OCI-LY7 (cell line): ENCODE measurements around the gene BAIAP2. TPM values are rescaled to one million over a fixed set of nuclear protein-coding genes. Genes with fewer than 3 reads are reported as not detected.

ENCODE experiments used
- BruUV-seq: library from RNA; stranded (reverse); fragments of 400-500 nt; replicated peaks from 2 replicates; lab custom pipeline; 2021; lab: Mats Ljungman, UMichigan
- CTCF ChIA-PET: fragments of 300-600 bp; sonication (Branson Sonifier 250); formaldehyde crosslinking; loops from one replicate; lab custom pipeline; 2022; ENCODE audit warnings: antibody characterized with exemption; ENCODE audit not compliant: unreplicated experiment; lab: Charles Lee
- POLR2A ChIA-PET: fragments of 300-600 bp; sonication (Branson Sonifier 250); formaldehyde crosslinking; loops from one replicate; lab custom pipeline; 2022; ENCODE audit warnings: antibody characterized with exemption; lab: Charles Lee
- DNase-seq: peaks from one replicate; pipeline ENCODE4 v3.0.0-alpha.2; 2015; ENCODE audit warnings: low spot score
- H2AFZ ChIP-seq: fragments of 200-600 bp; sonication (generic), shearing (Covaris generic); 2 replicates; pipeline ENCODE4 v1.6.1; 2014; ENCODE audit warnings: mild to moderate bottlenecking, antibody characterized with exemption, low read length, moderate library complexity
- H3K27ac ChIP-seq: fragments of 200-600 bp; sonication (generic); 2 replicates; pipeline ENCODE4 v1.5.1; 2014; ENCODE audit warnings: mixed run types, low read depth, mild to moderate bottlenecking, moderate library complexity, low read length, inconsistent platforms; ENCODE audit not compliant: poor library complexity, severe bottlenecking
- H3K36me3 ChIP-seq: fragments of 200-600 bp; sonication (generic); 2 replicates; pipeline ENCODE4 v1.6.1; 2014; ENCODE audit warnings: mild to moderate bottlenecking, antibody characterized with exemption, low read length, moderate library complexity, mixed read lengths; ENCODE audit not compliant: insufficient read depth
- H3K4me1 ChIP-seq: fragments of 200-600 bp; sonication (generic); 2 replicates; pipeline ENCODE4 v1.5.1; 2014; ENCODE audit warnings: mild to moderate bottlenecking, low read length; ENCODE audit not compliant: insufficient read depth, poor library complexity, severe bottlenecking
- H3K4me2 ChIP-seq: fragments of 200-600 bp; sonication (generic); 2 replicates; pipeline ENCODE4 v1.6.1; 2014; ENCODE audit warnings: mild to moderate bottlenecking, low read length
- H3K4me3 ChIP-seq: fragments of 200-600 bp; sonication (generic); 2 replicates; pipeline ENCODE4 v1.5.1; 2014; ENCODE audit warnings: mild to moderate bottlenecking, low read depth, low read length; ENCODE audit not compliant: poor library complexity, severe bottlenecking
- H3K79me2 ChIP-seq: fragments of 200-600 bp; sonication (generic); 2 replicates; pipeline ENCODE4 v1.6.1; 2016; ENCODE audit warnings: low read depth, mild to moderate bottlenecking, low read length, moderate library complexity, mixed read lengths; ENCODE audit not compliant: insufficient read depth
- H3K9me2 ChIP-seq: fragments of 200-600 bp; sonication (generic); 2 replicates; pipeline ENCODE4 v1.6.1; 2016; ENCODE audit warnings: mild to moderate bottlenecking, low read length, mixed read lengths; ENCODE audit not compliant: insufficient read depth
- H3K9me3 ChIP-seq: fragments of 200-600 bp; sonication (generic); 2 replicates; pipeline ENCODE4 v1.6.1; 2014; ENCODE audit warnings: mild to moderate bottlenecking, mixed run types, low read length, mixed read lengths
- H4K20me1 ChIP-seq: fragments of 200-600 bp; sonication (generic); 2 replicates; pipeline ENCODE4 v1.6.1; 2014; ENCODE audit warnings: mild to moderate bottlenecking, antibody characterized with exemption, low read length, moderate library complexity, mixed read lengths; ENCODE audit not compliant: insufficient read depth
- EZH2phosphoT487 ChIP-seq: fragments of 200-600 bp; sonication (generic); IDR thresholded peaks from 2 replicates; pipeline ENCODE4 v1.6.1; 2018; ENCODE audit warnings: low read depth, borderline replicate concordance, mild to moderate bottlenecking, mixed run types, antibody characterized with exemption, low read length, moderate library complexity, mixed read lengths
- intact Hi-C: fragments of 100-400 bp; cut with micrococcal nuclease; formaldehyde crosslinking; loops from one replicate; pipeline ENCODE4 v1.10.0; 2022; ENCODE audit not compliant: unreplicated experiment
- total RNA-seq, 2 experiments: library from RNA; depleted of rRNA in 1 of 2; stranded (reverse); fragments of >200 nt in 1 of 2; shearing (Covaris generic) in 1 of 2; gene quantifications; 2 replicates each; pipeline ENCODE4 v1.2.3, GENCODE V29; 2014 to 2022
- TF ChIP-seq, protein P1 (sequence below): fragments of 200-600 bp; sonication (generic); conservative IDR thresholded peaks from 2 replicates; pipeline ENCODE4 v1.5.1; 2014; ENCODE audit warnings: mild to moderate bottlenecking, antibody characterized with exemption, low read length, moderate library complexity, mixed read lengths

Gene BAIAP2
- total RNA-seq, 2 experiments from 2014 or later: 2.1 to 2.3 TPM

DNA sequence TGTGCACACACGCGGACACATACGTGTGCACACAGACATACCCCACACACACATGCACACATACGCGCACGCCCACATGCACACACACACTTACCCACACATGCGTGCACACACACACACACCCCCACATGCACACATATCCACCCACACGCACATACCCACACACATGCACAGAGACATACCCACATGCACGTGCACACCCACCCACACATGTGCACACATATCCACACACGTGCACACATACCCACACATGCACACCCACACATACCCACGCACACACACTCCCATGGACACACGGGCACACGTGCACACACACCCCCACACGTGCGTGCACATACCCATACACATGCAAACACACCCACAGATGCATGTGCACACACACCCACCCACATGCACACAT is 103.1 kb downstream of the BAIAP2 start:
- Histone ChIP-seq H2AFZ (no peak overlapping the region), H3K4me3 (no peak overlapping the region), H3K4me2 (no peak overlapping the region), H3K9me2 (no peaks in the 10 kb centered on the region), H3K4me1 (no peaks in the 10 kb centered on the region), H3K36me3 (no peaks in the 10 kb centered on the region), H3K27ac (no peak overlapping the region), H3K9me3 (no peaks in the 10 kb centered on the region), H4K20me1 (no peaks in the 10 kb centered on the region), H3K79me2 (no peaks in the 10 kb centered on the region)
- CTCF ChIA-PET: no interaction called here
- TF ChIP-seq, protein P1, sequence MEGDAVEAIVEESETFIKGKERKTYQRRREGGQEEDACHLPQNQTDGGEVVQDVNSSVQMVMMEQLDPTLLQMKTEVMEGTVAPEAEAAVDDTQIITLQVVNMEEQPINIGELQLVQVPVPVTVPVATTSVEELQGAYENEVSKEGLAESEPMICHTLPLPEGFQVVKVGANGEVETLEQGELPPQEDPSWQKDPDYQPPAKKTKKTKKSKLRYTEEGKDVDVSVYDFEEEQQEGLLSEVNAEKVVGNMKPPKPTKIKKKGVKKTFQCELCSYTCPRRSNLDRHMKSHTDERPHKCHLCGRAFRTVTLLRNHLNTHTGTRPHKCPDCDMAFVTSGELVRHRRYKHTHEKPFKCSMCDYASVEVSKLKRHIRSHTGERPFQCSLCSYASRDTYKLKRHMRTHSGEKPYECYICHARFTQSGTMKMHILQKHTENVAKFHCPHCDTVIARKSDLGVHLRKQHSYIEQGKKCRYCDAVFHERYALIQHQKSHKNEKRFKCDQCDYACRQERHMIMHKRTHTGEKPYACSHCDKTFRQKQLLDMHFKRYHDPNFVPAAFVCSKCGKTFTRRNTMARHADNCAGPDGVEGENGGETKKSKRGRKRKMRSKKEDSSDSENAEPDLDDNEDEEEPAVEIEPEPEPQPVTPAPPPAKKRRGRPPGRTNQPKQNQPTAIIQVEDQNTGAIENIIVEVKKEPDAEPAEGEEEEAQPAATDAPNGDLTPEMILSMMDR: no peak
- no peak for TF ChIP-seq EZH2phosphoT487
- no TSS peak for BruUV-seq
- intact Hi-C loops: no loop called here
- no peak for DNase-seq
- POLR2A ChIA-PET: no interaction called here

DNA sequence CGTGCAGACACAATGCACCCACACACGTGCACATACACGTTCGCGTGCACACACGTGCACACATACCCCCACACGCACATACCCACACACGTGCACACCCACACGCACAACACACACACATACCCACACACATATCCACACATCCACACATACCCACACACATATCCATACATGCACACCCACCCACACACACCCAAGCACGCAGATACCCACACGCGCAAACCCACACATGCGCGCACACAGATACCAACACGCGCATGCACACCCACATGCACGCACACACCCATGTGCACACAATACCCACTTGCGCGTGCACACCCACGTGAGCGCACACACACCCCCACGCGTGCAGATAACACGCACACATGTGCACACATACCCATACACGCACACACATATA is 103.5 kb downstream of the BAIAP2 start:
- ChIA-PET POLR2A (no interaction called here), CTCF (no interaction called here)
- H3K4me2 ChIP-seq: no peak overlapping the region
- H3K9me2 ChIP-seq: no peaks in the 10 kb centered on the region
- H3K27ac ChIP-seq: no peak overlapping the region
- no peak overlapping the region for H3K4me3 ChIP-seq
- H3K79me2 ChIP-seq: no peaks in the 10 kb centered on the region
- H3K4me1 ChIP-seq: no peaks in the 10 kb centered on the region
- H2AFZ ChIP-seq: no peak overlapping the region
- no peak for DNase-seq
- no peaks in the 10 kb centered on the region for H3K9me3 ChIP-seq
- TF ChIP-seq, protein P1: no peak
- TF ChIP-seq EZH2phosphoT487: no peak
- BruUV-seq: no TSS peak
- intact Hi-C loops: no loop called here
- no peaks in the 10 kb centered on the region for H3K36me3 ChIP-seq
- no peaks in the 10 kb centered on the region for H4K20me1 ChIP-seq

DNA sequence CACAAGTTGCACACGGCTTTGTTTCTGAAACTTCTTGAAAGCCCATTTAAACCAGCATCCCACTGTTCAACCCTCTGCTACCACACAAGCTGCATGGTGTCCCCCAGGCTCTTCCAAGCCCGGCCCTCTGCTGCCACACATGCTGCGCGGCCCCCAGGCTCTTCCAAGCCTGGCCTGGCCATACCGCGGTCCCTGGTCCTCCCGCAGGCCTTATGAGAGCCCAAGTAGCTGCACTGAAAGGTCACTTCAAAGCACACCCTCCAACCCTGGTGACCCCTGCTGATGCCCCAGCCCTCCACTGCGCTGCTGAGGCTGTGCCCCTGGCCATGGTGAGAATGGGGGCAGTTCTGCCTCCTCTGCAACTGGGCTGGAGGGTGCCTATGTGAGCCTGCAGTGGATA is 104.5 kb downstream of the BAIAP2 start:
- intact Hi-C loops: no loop called here
- H3K9me3 ChIP-seq: no peaks in the 10 kb centered on the region
- TF ChIP-seq EZH2phosphoT487: no peak
- TF ChIP-seq, protein P1: no peak
- H4K20me1 ChIP-seq: no peaks in the 10 kb centered on the region
- H3K27ac ChIP-seq: no peak overlapping the region
- no peaks in the 10 kb centered on the region for H3K79me2 ChIP-seq
- CTCF ChIA-PET: no interaction called here
- BruUV-seq: no TSS peak
- H3K36me3 ChIP-seq: no peaks in the 10 kb centered on the region
- no peak overlapping the region for H3K4me2 ChIP-seq
- no peak overlapping the region for H2AFZ ChIP-seq
- no peak overlapping the region for H3K4me3 ChIP-seq
- H3K9me2 ChIP-seq: no peaks in the 10 kb centered on the region
- DNase-seq: no peak
- POLR2A ChIA-PET: no interaction called here
- no peaks in the 10 kb centered on the region for H3K4me1 ChIP-seq
